ENCODE data around the gene SLC24A3.
"Not testable (repeated sequence)": the region's sequence is repeated elsewhere in the genome, so short reads cannot be mapped to it uniquely, and the experiment has no call there.

SLC24A3 gene

DNA sequence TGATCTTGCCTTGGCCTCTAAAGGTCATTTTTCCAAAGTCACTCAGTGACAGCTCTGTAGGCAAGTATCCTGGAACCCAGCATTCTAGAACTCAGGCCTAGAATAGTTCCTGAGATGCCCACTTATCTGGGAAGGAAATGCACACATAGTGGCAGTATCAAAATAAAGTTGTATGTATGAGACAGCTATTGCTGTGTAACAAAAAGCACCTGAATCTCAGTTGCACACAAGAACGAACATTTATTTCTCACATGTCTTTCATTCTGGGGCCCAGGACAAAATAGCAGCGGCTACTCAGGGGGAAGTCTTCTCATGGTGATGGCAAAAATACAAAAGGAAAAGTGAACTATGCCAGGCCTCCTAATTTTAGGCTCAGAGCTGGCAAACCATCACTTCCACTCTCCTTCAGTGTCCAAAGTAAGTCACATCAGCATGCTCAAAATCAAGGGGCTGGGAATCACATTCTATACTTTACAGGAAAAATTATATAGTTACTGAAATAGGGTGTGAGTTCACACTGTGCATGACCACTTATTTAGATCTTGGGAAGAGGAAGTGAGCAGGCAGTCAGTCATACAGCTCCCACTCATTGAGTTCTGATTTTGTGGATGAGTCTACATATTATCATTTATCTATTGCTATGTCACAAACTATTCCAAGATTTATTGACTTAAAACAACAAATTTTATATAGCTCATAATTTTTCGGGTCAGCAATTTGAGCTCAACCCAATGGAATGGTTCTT lies 412.0 kb downstream of the SLC24A3 start:
- TF ChIP-seq, protein P1, sequence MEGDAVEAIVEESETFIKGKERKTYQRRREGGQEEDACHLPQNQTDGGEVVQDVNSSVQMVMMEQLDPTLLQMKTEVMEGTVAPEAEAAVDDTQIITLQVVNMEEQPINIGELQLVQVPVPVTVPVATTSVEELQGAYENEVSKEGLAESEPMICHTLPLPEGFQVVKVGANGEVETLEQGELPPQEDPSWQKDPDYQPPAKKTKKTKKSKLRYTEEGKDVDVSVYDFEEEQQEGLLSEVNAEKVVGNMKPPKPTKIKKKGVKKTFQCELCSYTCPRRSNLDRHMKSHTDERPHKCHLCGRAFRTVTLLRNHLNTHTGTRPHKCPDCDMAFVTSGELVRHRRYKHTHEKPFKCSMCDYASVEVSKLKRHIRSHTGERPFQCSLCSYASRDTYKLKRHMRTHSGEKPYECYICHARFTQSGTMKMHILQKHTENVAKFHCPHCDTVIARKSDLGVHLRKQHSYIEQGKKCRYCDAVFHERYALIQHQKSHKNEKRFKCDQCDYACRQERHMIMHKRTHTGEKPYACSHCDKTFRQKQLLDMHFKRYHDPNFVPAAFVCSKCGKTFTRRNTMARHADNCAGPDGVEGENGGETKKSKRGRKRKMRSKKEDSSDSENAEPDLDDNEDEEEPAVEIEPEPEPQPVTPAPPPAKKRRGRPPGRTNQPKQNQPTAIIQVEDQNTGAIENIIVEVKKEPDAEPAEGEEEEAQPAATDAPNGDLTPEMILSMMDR (IDR thresholded peaks at IDR 0.05; ENCODE audit: low read depth, low read length) = no peak
- H3K4me3 ChIP-seq (ENCODE audit: low read depth, low read length) = no peak overlapping the region
- in situ Hi-C loops (cut with HindIII; ENCODE audit: low sequenced_read_pairs) = no loop called here
- DNase-seq (ENCODE audit: low read depth, low spot score) = no peak

DNA sequence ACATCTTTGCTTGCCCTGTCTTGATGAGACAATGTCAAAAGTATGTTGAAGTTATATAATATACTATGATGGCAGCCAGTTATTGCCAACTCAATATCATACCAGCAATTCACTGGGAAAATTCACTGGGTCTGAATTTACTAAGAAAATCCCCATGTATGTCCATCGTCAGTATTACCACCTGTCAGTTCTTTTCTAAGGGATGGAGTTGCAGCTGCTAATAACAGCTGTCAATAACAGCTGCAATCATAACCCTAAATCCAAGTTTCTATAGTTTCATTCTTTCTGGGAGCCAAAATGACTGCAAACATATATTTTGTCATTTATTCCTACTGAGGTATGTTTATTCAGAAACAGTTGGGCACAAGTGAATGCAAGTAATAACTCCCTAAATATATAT lies 413.0 kb downstream of the SLC24A3 start:
- no peak for DNase-seq (ENCODE audit: low read depth, low spot score)
- H3K4me3 ChIP-seq (ENCODE audit: low read depth, low read length) = no peak overlapping the region
- TF ChIP-seq, protein P1 (IDR thresholded peaks at IDR 0.05; ENCODE audit: low read depth, low read length) = no peak
- in situ Hi-C loops (cut with HindIII; ENCODE audit: low sequenced_read_pairs) = no loop called here

DNA sequence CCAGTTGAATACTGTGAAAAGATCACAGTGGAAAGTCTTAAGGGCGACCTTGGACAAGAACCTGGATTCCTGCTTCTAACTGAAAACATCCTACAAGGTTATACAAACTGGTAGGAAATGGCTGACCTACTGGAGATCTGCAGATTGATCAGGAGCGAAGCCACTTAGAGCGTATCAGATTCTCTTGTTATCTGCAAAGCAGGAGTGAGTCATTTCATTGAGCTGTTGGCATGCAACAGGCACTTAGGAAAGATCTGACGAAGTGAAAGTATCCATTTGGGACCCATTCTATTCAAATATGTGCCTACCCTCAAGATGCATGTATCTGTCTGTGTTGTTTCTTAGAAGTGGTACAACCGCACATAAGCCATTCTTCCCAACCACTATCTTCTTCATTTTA lies 414.5 kb downstream of the SLC24A3 start:
- no peak overlapping the region for H3K4me3 ChIP-seq (ENCODE audit: low read depth, low read length)
- TF ChIP-seq, protein P1 (IDR thresholded peaks at IDR 0.05; ENCODE audit: low read depth, low read length) = no peak
- DNase-seq (ENCODE audit: low read depth, low spot score) = no peak
- in situ Hi-C loops (cut with HindIII; ENCODE audit: low sequenced_read_pairs) = no loop called here

DNA sequence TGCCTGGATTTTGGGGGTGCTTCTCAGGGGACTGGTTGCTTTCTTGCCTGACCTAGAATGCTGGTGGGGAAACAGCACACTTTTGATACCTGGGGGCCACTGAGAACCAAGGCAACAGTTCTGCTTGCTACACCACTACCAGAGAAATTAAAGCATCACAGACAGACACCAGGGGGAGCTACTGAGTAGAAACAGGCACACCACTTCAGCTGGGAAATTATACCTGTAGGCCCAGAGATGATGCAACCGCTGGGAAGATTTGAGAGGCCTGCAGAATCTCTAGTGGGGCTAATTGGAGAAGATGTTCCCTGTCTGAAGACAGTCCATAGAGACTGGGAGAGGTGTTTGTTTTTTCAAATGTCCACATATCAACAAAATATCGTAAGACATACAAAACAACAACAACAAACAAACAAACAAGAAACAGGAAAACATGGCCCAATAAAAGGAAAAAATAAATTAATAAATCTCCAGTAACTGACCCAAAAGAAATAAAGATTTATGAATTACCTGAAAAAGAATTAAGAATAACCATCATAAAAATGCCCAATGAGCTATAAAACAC lies 416.2 kb downstream of the SLC24A3 start:
- H3K4me3 ChIP-seq (ENCODE audit: low read depth, low read length) = no peak overlapping the region
- in situ Hi-C loops (cut with HindIII; ENCODE audit: low sequenced_read_pairs) = no loop called here
- TF ChIP-seq, protein P1 (IDR thresholded peaks at IDR 0.05; ENCODE audit: low read depth, low read length) = peak; percentile 77
- peak; percentile 64 for DNase-seq (ENCODE audit: low read depth, low spot score)

DNA sequence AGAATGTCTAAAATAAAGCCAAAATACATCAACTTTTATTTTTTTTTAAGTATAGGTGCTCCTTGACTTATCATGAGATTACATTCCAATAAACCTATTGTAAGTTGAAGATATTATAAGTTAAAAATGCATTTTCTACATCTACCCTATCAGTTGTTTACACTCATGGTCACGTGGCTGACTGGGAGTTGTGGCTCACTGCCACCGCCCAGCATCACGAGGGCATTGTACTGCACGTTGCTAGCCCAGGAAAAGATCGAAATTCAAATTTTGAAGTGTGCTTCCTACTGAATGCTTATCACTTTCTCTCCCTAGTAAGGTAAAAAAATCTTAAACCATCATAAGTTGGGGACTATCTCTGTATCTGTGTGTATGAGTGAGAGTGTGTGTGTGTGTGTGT lies 419.0 kb downstream of the SLC24A3 start:
- TF ChIP-seq, protein P1 (IDR thresholded peaks at IDR 0.05; ENCODE audit: low read depth, low read length) = no peak
- in situ Hi-C loops (cut with HindIII; ENCODE audit: low sequenced_read_pairs) = no loop called here
- H3K4me3 ChIP-seq (ENCODE audit: low read depth, low read length) = no peak overlapping the region
- no peak for DNase-seq (ENCODE audit: low read depth, low spot score)

DNA sequence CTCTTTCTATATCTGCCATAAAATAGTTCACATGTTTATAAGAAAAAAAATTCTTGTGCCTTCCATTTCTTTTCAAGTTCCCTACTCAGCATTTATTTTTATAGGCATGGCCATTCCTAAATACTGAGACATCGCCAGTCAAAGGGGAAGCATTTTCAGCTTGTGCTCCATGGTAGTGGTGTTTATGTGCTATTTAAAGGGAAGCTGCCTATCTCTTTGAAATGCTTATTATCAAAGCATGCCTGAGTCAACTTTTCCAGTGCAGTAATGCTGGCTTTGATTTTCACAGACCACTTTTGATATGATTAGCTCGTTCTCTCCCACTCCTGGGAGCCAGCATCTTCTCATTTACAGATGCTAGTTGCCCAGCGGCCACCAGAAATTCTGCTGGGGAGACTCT lies 421.5 kb downstream of the SLC24A3 start:
- DNase-seq (ENCODE audit: low read depth, low spot score) = peak; percentile 8
- TF ChIP-seq, protein P1 (IDR thresholded peaks at IDR 0.05; ENCODE audit: low read depth, low read length) = no peak
- in situ Hi-C loops (cut with HindIII; ENCODE audit: low sequenced_read_pairs) = no loop called here
- H3K4me3 ChIP-seq (ENCODE audit: low read depth, low read length) = no peak overlapping the region

DNA sequence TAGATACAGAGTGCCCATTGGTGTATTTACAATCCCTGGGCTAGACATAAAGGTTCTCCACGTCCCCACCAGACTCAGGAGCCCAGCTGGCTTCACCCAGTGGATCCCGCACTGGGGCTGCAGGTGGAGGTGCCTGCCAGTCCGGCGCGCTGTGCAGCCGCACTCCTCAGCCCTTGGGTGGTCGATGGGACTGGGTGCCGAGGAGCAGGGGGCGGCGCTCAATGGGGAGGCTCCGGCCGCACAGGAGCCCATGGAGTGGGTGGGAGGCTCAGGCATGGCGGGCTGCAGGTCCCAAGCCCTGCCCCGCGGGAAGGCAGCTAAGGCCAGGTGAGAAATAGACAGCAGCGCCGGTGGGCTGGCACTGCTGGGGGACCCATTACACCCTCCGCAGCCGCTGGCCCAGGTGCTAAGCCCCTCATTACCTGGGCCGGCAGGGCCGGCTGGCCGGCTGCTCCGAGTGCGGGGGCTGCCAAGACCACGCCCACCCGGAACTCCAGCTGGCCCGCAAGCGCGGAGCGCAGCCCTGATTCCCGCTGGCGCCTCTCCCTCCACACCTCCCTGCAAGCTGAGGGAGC lies 427.1 kb downstream of the SLC24A3 start:
- DNase-seq (ENCODE audit: low read depth, low spot score); in situ Hi-C loops (cut with HindIII; ENCODE audit: low sequenced_read_pairs); H3K4me3 ChIP-seq (ENCODE audit: low read depth, low read length): not testable (repeated sequence)

Measured in astrocyte of the spinal cord (primary cell).